ENCODE results near the gene APOBEC3G.

Gene APOBEC3G

GRCh38 chr22:39090426-39091064 is 13.5 kb downstream of the APOBEC3G start:
- DNase-seq (ENCODE audit: low read depth in 1 of 2, low spot score in 1 of 2) = peak; percentile 44 to 70

DNA sequence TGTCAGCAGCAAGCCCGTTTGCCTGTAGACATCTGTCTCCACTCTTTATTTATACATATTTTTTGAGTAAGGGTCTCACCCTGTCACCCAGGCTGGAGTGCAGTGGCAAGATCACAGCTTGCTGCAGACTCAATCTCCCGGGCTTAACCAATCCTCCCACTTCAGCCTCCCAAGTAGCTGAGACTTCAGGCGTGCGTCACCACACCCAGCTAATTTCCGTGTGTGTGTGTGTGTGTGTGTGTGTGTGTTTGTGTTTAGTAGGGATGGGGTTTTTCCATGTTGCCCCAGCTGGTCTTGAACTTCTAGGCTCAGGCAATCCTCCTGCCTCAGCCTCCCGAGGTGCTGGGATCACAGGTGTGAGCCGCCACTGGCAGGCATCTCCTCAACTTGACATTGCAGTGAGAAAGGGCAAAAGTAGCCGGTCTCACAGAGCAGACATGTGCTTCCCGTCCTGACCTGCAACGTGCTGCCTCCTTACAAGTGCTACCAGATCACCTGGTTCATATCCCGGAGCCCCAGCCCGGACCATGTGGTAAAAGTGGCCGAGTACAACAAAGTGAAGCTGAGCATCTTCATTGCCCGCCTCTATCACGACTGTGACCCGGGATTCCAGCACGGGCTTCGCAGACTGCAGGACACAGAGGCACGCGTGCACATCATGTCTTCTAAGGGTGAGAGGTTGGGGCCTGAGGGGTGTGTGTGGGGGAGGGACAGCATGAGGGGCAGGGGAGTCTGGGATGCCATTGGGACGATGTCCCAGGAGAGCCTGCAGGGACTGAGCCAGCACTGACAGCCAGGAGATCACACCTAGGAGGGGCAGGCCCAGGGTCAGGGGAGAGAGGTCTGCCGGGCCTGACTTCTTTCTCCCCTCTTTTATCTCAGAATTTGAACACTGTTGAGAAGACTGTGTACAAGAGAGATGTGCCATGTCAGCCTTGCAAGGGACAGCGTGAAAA is 14.3 kb downstream of the APOBEC3G start:
- no peak for DNase-seq (ENCODE audit: low read depth in 1 of 2, low spot score in 1 of 2)

DNA sequence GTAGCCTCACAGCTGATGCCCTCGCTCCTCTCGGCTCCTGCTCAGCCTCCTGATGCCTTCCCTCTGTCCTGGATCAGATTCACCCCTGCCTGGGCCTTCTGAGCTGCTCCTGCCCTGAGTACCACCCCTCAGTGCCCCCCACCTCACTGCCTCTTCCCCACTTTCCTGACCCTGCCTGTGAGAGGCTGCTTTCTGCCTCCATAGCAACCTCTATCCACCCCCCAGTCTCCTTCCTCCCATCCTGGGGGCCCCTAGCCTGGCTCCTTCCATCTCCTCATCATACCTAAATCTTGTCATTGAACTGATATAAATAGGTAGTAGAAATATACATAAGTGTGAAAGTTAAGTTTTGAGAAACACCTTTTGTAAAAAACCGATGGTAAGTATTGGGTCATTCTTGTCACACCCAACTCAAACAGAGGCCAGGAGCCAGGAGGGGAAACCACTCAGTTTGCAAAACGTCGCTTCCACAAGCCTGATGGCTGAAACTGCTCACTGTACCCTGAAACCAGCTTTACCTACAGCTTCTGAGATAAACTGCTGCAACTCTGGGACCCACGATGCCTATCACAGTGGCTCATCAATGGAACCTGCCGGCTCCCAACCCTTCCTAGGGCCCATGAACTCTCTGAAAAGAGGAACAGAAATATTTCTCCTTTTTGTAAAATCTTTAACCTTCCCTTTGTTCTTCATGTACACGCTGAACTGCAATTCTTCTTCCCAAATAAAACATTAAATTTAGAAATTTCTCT is 15.2 kb downstream of the APOBEC3G start:
- DNase-seq (ENCODE audit: low read depth in 1 of 2, low spot score in 1 of 2) = no peak

DNA sequence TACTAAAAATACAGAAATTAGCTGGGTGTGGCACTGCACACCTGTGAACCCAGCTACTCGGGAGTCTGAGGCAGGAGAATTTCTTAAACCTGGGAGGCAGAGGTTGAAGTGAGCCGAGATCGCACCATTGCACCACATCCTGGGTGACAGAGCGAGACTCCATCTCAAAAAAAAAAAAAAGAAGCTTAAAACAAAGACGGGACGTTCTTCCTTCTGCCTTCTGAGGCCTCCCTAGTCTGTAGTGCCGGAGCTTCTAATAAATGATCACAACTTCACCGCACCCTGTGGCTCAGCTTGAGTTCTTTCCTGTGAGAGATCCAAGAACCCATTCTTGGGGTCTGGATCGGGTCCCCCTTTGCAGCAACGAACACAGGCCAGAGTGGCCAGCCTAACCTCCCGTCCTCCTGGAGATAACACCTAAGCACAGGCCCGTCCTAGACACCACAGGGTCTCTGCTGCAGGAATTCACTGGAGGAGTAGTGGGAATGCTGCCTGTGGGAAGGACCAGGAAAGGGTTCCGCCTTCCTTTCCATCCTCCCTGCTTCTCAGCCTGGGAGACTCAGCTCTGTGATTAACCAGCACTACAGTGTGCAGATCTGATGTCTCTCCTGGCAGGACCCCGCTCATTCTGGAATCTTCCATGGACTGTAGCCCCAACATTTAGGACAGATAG is 17.8 kb downstream of the APOBEC3G start:
- DNase-seq (ENCODE audit: low read depth in 1 of 2, low spot score in 1 of 2) = no peak

DNA sequence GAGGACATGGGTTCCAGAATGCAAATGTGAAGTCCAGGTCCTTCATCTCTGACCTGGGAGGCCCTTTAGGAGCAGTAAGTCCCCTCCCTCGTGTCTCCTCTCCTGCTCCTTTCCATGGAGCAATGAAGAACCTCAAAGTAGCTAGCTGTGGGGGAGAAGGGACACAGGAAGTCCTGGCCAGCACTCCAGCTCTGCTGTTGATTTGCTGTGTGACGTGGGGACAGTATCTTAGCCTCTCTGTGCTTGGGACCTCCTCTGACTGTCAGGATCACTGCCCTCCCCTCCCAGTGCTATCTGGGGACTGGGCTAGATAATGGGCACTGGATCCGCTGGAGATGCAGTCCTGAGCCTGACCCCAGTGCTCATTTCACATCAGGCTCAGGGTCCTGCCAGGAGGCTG is 18.9 kb downstream of the APOBEC3G start:
- DNase-seq (ENCODE audit: low read depth in 1 of 2, low spot score in 1 of 2) = no peak

- no peak for DNase-seq (ENCODE audit: low read depth in 1 of 2, low spot score in 1 of 2)
Measured at GRCh38 chr22:39097098-39098020, 20.3 kb downstream of the APOBEC3G start, which contains the start of gene APOBEC3H. TSS of gene APOBEC3H (plus strand) at chr22:39097244. CDS start at chr22:39100279, 3,035 bp downstream.

- no peak for DNase-seq (ENCODE audit: low read depth in 1 of 2, low spot score in 1 of 2)
Measured at GRCh38 chr22:39098026-39098425, 21.0 kb downstream of the APOBEC3G start.

DNA sequence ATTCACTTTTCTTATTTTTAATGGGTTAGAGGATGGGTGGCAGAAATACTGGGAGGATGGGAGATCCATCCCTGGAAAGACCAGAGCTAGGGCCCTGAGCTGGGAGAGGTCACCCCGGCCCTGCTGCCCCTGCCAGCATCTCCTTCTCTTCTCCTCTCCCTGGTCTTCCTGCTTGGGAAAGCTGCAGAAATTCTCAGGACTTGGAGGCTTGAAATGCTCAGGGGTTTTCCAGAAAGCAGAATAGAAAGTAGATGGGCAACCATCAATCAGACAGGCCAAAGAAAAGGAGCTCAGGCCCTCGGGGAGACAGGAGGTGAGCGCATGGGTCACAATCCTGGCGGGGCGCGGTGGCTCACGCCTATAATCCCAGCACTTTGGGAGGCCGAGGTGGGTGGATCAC is 21.5 kb downstream of the APOBEC3G start:
- DNase-seq (ENCODE audit: low read depth in 1 of 2, low spot score in 1 of 2) = no peak

DNA sequence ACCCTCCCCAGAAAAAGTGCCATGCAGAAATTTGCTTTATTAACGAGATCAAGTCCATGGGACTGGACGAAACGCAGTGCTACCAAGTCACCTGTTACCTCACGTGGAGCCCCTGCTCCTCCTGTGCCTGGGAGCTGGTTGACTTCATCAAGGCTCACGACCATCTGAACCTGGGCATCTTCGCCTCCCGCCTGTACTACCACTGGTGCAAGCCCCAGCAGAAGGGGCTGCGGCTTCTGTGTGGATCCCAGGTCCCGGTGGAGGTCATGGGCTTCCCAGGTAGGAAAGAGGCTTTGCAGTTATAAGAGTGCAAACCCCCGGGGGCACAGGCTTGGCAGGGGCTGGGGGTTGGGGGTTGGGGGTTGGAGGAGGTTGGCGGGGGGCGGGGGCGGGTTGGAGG is 24.2 kb downstream of the APOBEC3G start:
- no peak for DNase-seq (ENCODE audit: low read depth in 1 of 2, low spot score in 1 of 2)

DNA sequence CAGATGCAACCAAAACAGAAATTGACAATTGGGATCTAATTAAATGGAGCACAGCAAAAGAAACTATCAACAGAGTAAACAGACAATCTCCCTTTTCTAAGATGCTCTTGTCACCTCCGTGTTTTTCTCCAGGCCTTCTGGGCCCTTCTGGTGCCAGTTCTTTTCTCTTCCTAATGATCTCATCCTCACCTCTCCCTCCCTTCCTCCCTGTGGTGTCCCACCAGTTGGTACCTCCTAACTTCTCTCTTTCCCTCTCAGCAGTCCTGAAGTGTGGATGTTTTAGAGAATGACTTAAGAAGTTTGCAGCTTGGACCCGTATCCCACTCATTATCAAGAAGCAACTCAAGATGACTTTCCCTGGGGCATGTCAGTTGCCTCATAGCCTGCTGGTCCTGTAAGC is 26.4 kb downstream of the APOBEC3G start:
- DNase-seq (ENCODE audit: low read depth in 1 of 2, low spot score in 1 of 2) = no peak

DNA sequence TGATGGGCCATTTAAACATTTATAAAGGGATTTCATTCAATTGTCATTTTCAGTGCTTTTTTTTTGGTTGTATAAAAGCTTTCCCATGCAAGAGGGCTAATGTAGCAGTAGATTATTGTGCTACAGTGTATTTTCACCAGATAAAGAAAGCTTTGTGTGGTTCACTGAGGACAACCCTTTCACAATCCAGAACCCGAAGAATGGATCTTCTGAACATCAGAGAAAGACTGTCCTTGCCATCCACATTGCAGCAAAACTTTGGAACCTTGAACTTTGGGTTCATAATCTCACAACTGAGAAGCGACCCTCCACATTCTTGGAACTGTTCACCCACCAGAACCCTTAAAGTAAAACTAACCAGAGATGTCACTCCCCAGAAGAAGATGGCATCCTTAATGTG is 29.3 kb downstream of the APOBEC3G start:
- no peak for DNase-seq (ENCODE audit: low read depth in 1 of 2, low spot score in 1 of 2)

- no peak for DNase-seq (ENCODE audit: low read depth in 1 of 2, low spot score in 1 of 2)
Measured at GRCh38 chr22:39108487-39108886, 31.4 kb downstream of the APOBEC3G start.

DNA sequence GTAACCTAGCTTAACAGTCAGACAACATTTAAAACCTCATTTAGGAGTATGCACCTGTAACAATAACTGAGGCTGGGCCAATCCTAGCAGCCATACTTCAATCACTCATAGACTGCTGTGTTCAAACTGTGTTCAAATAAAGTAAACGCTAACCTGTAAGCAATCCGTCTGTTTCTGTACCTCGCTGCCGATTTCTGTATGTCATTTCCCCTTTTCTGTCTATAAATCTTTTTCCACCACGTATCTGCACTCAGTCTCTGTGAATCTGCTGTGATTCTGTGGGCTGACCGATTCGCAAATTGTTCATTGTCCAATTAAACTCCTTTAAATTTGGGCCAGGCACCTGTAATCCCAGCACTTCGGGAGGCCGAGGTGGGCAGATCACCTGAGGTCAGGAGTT is 32.3 kb downstream of the APOBEC3G start:
- DNase-seq (ENCODE audit: low read depth in 1 of 2, low spot score in 1 of 2) = no peak

DNA sequence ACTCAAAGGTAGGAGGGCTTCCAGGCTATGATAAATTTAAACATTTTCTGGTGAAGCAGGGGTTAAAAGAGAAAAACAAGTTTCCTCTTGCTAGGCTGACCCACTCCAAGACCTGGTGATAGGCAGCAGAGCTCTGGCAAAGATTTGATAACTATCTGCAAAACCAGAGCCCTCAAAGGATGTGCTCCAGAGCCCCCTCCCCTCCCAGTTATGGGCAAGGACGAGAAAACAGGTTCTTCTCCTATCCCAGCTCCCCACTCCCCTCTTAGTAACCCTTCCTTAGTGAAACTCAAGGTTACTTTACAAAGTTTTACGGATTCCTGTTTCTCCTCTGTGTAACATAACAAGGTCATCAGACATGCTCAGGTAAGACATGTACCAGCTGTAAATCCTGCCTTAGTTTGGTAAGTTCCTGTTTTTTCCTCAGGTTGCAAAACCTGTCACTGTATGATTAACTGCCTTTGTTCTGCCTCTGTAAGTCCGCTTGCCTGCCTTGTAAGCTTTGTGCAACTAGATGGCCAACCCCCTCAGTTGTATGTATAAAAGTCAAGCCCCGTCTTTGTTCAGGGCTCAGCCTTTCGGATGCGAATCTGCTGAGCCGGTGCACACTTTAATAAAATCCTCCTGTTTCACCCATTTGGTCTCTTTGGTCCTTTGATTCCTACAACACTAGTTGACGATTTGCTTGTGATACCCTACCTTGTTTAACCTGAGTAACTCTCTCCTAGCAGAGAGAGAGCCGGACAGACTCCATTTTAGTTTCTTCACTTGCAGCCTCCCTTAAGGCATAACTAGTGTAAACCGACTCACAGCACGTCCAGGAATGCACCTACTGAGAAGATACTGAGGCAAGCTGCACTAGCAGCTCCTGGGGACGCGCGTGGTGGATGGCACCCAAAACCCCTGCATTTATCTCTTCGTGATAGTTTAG is 33.8 kb downstream of the APOBEC3G start:
- no peak for DNase-seq (ENCODE audit: low read depth in 1 of 2, low spot score in 1 of 2)

- no peak for DNase-seq (ENCODE audit: low read depth in 1 of 2, low spot score in 1 of 2)
Measured at GRCh38 chr22:39114112-39114511, 37.0 kb downstream of the APOBEC3G start.

GRCh38 chr22:39115570-39115969 is 38.5 kb downstream of the APOBEC3G start:
- DNase-seq (ENCODE audit: low read depth in 1 of 2, low spot score in 1 of 2) = no peak

- no peak for DNase-seq (ENCODE audit: low read depth in 1 of 2, low spot score in 1 of 2)
Measured at GRCh38 chr22:39115977-39116621, 39.0 kb downstream of the APOBEC3G start.

- DNase-seq (ENCODE audit: low read depth in 1 of 2, low spot score in 1 of 2) = peak; percentile 31 to 33
Measured at GRCh38 chr22:39117585-39118191, 40.6 kb downstream of the APOBEC3G start.
